GM18520 (cell line): Measurements from ENCODE around the gene KLHDC1.
"Not testable (repeated sequence)": the region's sequence is repeated elsewhere in the genome, so short reads cannot be mapped to it uniquely, and the experiment has no call there.

ENCODE experiments used
- ATAC-seq: cut with Tn5 transposase; IDR thresholded peaks from one replicate; pipeline ENCODE4 v1.9.1; 2021; ENCODE audit not compliant: unreplicated experiment

KLHDC1 gene

DNA sequence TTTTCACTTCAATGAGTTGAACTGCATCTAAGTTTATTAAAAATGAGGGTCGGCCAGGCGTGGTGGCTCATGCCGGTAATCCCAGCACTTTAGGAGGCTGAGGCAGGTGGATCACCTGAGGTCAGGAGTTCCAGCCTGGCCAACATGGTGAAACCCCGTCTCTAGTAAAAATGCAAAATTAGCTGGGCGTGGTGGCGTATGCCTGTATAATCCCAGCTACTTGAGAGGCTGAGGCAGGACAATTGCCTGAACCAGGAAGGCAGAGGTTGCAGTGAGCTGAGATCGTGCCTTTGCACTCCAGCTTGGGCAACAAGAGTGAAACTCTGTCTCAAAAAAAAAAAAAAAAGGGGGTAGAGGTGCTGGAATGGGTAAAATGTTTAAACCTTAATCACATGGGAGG lies 88.1 kb downstream of the KLHDC1 start:
- ATAC-seq = not testable (repeated sequence)

DNA sequence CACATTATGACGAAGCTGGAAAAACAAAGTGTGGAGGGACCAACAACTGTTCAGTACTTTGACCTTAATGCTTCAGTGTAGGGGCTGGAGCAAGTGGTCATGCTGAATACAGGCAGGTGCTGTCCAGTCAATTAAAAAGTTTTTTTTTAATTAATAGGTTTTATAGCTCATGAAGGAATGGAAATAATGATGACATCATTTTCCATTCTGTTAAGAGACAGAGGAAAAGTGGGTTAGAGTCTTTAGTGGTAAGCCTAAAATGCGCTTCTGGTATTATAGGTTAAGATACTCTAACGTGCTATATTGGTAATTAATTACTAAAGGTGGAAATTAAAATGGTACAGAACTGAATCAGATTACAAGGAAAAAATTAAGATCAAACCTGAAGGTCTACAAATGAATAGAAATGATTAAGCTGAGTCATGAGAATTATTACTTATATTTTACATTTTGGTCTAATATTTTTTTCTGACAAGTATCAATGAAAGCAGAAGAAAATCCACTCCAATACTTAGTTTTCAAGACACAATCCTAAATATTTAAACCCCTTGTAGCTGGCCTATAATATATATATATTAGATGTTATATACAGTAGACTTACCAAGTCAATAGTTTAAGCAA lies 90.6 kb downstream of the KLHDC1 start:
- ATAC-seq = no peak

DNA sequence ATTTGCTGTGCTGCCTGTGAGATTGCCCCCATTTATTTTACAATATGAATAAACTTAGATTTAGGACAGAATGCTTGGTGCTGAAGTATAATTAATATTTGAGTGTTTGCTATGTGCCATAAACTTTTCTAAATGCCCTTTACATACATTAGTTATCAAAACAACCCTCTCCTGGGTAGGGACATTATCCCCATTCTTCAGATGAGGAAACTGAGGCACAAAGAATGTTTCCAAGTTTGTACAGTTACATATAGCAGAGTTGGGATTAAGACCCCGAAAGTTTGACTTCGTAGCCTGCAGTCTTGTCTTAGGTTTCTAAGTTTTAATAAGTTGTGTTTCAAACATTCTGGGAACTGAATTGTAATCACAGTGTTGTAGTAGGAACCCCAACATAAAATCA lies 93.4 kb downstream of the KLHDC1 start:
- no peak for ATAC-seq

DNA sequence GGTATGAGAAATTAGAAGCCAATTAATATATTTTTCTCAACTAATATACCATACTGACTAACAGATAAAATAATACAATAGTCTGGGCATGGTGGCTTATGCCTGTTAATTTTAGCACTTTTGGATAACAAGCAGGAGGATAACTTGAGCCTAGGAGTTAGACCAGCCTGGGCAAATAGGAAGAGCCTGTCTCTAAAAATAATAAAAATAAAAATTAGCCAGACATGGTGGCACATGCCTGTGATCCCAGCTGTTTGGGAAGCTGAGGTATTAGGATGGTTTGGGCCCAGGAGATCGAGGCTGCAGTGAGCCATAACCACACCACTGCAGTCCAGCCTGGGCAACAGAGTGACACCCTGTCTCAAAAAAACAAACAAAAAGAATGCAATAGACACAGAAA lies 99.7 kb downstream of the KLHDC1 start:
- ATAC-seq = no peak

DNA sequence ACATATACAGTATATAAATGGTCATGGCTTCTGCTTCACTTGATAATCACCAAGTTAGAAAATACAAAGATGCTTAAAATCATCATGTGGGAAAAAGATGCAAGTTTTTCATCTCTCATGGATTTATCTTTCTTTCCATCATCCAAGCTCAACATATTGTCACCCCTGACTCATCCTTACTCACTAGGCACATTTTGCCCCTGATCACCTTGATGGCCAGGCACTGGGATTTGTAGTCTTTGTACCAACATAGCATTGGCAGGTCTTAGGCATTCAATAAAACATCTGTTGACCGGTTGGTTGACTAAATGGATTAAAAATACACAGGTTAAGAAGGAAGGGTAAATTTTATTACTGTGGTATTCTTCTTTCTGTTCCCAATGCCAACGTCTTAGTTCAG lies 103.1 kb downstream of the KLHDC1 start:
- no peak for ATAC-seq
